Fibroblast of skin of left quadriceps (primary cell): ENCODE results near the gene CMYA5.
"Not testable (repeated sequence)": the region's sequence is repeated elsewhere in the genome, so short reads cannot be mapped to it uniquely, and the experiment has no call there.

Source experiments
- DNase-seq, 2 experiments: peaks; one replicate each; pipeline ENCODE4 v3.0.0-alpha.2; 2013; ENCODE audit warnings: low read depth in 2 of 2

Gene CMYA5

GRCh38 chr5:79746642-79747569 lies 57.3 kb downstream of the CMYA5 start:
- no peak for DNase-seq

GRCh38 chr5:79750611-79751510 lies 61.2 kb downstream of the CMYA5 start:
- no peak for DNase-seq

DNA sequence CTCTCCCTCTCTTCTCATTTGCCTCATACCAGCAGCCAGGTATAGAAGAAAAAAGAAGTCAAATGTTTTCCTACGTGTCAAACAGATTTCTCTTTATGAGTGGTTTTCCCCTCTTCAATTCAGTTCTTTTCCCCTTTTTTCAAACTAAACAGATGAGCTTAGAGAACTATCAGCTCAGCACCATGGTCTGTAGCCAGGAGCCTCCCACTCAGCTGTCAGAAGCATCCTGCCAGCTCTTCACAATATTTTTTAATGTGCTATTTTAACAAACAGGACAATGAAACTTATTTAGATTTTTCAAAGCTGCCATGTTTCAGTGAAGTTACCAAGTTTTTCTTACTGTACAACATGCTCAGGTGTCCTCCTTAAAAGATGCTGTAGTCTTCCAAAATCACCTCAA lies 63.5 kb downstream of the CMYA5 start:
- no peak for DNase-seq

DNA sequence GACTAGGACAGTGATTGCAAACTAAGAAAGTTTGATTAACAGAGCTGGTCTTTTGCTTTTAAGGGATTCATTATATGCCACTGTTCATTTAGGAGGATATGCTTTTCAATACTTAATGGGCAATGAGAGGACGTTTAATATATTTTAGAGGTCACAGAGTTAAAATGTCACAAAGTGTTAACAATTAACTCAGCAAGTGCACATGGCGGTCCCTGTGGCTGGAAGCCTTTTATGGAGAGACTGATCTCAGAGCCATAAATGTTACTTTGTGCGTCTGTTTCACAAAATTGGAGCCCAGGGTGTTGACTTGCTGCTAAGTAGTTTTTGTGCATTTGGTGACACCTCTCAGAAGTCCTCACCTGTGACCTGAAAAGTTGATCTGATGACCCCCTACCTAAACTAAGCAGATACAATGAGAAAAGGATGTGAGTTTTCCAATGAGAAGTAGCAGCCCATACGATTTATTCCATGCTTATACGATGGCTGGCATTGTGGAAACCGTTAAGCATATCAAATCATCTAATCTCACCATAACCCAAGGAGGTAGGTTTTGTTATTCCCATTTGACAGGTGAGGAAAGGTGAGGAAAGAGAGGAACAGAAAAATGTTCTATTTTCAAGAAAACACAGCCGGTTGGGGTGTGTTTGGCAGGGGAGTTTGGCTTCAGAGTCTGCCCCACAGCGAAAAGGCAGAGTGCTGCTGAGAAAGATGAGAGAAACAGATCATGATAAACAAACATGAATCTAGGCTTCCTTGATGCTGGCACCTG lies 64.4 kb downstream of the CMYA5 start:
- DNase-seq, result no peak

GRCh38 chr5:79754865-79755555 lies 65.4 kb downstream of the CMYA5 start:
- no peak for DNase-seq

DNA sequence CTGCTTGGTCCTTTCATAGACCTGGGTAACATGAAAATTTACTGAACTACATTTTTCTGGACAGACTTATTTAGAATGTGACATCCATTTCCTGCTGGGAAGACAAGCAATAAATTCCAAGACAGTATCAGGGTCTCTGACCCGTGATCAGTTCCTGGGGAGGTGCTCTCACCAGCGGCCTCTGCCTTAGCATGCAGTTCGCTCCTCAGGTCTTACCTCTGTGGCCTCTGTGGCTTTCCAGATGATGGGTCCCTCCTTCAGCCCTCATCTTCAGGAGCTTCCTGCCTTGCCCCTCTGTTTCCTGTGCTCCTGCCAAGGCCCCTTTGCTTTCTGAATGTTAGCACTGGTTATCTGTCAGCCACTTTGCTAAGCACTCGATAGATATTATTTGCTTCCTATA lies 66.4 kb downstream of the CMYA5 start:
- no peak for DNase-seq

GRCh38 chr5:79759436-79759835 lies 69.8 kb downstream of the CMYA5 start:
- peak; percentile 60 to 62 for DNase-seq

DNA sequence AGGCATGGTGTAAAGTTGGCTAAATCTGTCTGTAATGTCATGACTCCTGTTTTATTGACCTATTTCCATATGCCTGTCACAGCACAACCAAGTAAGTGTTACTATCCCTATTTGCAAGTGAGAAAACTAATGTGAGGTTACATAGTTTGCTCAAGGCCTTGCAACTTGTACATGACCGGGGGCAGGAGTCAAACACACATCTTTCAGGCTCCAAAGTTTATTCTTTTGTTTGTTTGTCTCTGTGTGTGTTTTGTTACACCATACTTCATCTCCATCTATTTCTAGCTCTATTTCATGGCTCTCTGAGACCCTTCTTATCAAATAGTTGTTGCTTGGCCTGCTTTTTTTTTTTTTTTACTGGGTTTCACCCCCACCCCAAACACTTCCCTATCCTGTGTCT lies 70.2 kb downstream of the CMYA5 start:
- DNase-seq, result no peak

DNA sequence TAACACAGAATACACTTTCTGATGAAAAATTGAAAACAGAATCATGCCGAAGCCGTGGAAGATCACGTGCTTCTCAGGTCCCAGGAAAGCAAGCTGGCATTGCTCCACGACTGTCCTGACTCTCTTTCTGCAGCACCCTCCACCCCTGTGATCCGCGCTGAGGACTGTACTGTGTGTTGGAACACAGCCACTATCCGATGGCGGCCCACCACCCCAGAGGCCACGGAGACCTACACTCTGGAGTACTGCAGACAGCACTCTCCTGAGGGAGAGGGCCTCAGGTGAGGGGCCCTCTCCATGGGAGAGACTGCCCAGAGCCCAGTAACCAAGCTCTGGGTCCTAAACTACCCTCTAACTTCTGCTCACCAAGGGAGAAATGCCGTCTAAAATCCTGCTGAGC lies 73.3 kb downstream of the CMYA5 start:
- no peak for DNase-seq

DNA sequence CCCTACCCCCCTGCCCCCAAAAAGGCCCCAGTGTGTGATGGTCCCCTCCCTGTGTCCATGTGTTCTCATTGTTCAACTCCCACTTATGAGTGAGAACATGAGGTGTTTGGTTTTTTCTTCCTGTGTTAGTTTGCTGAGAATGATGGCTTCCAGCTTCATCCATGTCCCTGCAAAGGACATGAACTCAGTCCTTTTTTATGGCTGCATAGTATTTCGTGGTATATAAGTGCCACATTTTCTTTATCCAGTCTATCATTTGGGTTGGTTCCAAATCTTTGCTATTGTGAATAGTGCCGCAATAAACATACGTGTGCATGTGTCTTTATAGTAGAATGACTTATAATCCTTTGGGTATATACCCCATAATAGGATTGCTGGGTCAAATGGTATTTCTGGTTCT lies 74.5 kb downstream of the CMYA5 start:
- DNase-seq, result not testable (repeated sequence)

DNA sequence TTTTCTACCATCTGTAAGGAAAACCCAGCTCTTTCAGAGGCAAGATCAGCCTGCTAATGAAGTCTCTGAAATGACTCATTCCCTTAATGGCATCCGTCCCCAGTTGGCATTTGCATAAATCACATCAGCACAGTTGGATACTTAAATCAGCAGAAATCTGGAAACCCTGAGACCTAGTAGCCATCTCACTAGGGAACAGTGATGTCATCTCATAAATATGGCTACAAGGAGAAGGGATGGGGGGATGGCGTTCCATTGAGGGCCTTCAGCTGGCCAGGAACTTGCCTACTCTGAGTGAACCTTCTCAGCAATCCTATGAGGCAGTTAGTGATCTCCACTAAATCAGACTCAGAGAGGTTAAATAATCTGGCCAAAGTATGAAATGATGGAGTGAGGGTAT lies 81.8 kb downstream of the CMYA5 start:
- peak; percentile 89 to 90 for DNase-seq

DNA sequence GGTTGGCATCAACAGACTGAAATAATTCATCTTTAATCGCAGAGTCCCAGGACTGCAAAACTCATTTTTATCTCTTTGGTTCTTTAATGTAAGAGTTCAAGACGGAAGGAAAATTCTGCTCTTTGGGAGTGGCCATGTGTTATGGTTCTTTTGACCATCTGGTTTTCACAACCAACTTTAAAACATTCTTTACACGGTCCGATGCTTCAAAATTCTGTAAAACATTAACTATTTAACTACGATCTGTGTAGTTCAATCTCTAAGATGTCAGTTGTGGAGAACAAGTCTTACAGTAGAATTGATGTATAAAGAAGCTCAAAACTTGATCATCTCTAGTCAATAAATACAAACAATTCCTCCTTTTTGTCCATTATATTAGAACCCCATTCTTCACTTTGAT lies 83.0 kb downstream of the CMYA5 start:
- DNase-seq, result no peak

- DNase-seq, result no peak
These were observed 84.0 kb downstream of the CMYA5 start for GRCh38 chr5:79773612-79774011.

DNA sequence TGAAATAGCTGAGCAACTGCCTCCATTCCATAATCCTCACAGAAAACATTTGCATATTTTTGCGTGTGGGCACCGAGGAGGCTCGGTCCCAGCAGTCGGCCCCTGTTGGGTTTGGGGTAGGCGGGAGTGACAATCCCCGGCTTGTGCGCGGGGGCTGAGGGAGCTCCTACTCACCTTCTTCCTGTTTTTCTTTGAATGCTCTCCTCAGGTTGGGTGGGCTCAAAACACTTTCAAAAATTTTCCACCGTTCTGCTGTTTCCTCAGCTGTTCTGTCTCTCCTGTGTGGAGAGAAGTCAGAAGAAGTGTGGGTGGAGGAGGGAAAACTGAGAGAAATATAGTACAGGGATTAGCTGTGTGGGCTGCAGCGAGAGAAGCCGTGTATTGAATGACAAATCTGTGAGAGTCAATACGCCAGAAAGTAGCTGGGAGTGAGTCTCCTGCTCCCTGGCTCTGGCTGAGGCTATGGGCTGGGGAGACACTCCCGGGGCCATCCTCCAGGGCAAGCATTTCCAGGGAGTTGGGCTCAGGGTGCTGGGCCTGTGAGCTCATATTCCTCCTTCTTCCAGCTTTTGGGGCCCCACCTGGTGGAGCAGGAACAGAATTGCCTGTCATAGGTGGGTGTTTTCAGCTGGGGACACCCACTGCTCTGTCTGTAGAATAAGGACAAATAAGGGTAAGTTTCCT lies 84.7 kb downstream of the CMYA5 start:
- DNase-seq, result no peak

GRCh38 chr5:79774855-79775237 lies 85.2 kb downstream of the CMYA5 start:
- no peak for DNase-seq

- not testable (repeated sequence) for DNase-seq
These were observed 95.1 kb downstream of the CMYA5 start for GRCh38 chr5:79784741-79785140.

DNA sequence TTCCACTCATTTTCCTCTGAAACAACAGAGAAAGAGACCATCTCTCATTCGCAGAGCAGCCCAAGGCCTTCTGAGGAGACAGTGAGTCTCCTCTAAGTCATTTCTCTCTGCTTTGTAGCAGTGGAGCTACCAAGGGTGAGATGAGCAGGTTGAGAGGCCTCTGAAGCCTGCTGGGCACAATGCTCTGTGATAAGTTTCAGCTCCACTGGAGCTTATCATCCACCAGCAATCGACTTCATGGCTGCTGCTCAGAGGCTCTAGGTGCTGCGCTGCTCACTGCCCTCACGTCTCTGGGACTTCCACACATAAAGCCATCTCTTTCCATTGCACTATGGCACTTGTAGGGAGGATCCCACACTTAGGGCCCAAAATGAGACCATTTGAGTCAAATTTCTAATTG lies 96.3 kb downstream of the CMYA5 start:
- no peak for DNase-seq

DNA sequence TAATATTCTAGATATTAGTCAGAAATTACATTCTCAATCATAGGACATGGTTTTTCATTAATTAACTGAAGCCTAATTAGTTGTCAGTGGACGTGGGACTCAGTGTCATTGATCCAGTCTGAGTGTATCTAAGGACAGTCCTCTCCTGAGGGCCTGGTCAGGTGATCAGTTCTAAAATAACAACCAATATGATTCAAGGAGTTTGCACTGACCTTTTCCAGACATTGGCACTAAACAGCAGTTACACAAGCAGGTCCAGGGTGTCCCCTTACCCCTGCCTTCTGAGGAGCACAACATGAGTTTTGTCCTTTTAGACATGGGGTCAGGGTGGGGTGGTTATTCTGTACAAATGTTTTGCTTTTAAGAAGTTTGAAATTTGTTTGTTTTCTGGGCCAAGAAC lies 97.8 kb downstream of the CMYA5 start:
- no peak for DNase-seq

DNA sequence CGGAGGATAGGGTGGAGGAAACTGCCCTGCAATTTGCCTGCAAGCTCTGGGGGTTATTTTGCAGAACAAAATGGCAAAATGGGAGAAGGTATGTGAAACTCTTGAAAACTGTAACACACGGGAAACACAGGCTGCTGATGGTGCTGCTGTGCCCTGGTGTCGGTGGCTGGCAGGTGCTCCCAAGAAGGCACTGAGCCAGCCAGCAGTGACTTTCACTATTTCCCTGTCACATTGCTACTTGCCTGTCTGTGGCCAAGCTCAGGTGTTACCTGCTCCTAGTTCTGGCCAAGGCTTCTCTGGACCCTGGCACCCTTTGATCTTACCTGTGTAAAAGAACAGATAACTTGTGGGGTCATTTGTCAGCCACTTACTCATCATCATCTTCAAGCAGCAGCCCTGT lies 102.2 kb downstream of the CMYA5 start:
- DNase-seq, result no peak

GRCh38 chr5:79792463-79792862 lies 102.8 kb downstream of the CMYA5 start:
- DNase-seq, result no peak

GRCh38 chr5:79793304-79793703 lies 103.7 kb downstream of the CMYA5 start:
- DNase-seq, result no peak
